Sigmoid colon (tissue), 4 donors: ENCODE data around the gene PAK1.

Experiments
- EP300 ChIP-seq, 4 donors: sonication (generic); formaldehyde crosslinking; IDR thresholded peaks; one replicate each; pipeline ENCODE4 v1.6.1; 2017; ENCODE audit warnings: antibody characterized with exemption in 4 of 4
- POLR2A ChIP-seq, 2 donors: fragments of 450-650 bp; IDR thresholded peaks; one replicate each; pipeline ENCODE4 v1.6.1; 2016; ENCODE audit warnings: antibody characterized with exemption in 2 of 2, mild to moderate bottlenecking in 2 of 2, moderate library complexity in 2 of 2
- POLR2AphosphoS5 ChIP-seq, 4 donors: sonication (generic); formaldehyde crosslinking; IDR thresholded peaks; one replicate each; pipeline ENCODE4 v1.6.1; 2017; ENCODE audit warnings: antibody characterized with exemption in 4 of 4
- TF ChIP-seq, protein P1 (sequence below), 4 experiments: fragments of 450-650 bp in 3 of 4; fragments of 200-600 bp in 1 of 4; IDR thresholded peaks; one replicate each; pipeline ENCODE4 v1.5.1; 2016 to 2019; ENCODE audit warnings: antibody characterized with exemption in 4 of 4, mild to moderate bottlenecking in 3 of 4, moderate library complexity in 2 of 4

DNA sequence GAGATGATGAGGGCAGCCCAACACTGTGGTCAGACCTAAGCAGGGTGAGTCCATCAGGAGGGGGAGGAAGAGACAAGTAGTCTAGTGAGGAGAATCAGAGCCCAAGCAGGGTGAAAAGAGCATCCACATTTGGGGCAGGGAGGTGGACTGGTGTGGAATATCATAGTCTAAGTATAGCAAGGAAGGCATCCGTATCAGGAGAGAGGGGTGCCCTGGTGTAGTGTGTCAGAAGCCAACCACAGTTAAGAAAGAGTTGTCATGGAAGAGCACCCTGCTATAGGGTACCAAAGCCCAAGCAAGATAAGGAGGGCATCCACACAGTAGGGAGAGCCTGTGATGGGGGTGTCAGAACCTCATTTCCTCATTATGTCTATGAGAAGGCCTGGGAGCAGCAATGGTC lies 45.3 kb downstream of the PAK1 start:
- TF ChIP-seq, protein P1, sequence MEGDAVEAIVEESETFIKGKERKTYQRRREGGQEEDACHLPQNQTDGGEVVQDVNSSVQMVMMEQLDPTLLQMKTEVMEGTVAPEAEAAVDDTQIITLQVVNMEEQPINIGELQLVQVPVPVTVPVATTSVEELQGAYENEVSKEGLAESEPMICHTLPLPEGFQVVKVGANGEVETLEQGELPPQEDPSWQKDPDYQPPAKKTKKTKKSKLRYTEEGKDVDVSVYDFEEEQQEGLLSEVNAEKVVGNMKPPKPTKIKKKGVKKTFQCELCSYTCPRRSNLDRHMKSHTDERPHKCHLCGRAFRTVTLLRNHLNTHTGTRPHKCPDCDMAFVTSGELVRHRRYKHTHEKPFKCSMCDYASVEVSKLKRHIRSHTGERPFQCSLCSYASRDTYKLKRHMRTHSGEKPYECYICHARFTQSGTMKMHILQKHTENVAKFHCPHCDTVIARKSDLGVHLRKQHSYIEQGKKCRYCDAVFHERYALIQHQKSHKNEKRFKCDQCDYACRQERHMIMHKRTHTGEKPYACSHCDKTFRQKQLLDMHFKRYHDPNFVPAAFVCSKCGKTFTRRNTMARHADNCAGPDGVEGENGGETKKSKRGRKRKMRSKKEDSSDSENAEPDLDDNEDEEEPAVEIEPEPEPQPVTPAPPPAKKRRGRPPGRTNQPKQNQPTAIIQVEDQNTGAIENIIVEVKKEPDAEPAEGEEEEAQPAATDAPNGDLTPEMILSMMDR (IDR thresholded peaks at IDR 0.05): no peak
- no peak for TF ChIP-seq POLR2AphosphoS5 (IDR thresholded peaks at IDR 0.05)
- TF ChIP-seq POLR2A (IDR thresholded peaks at IDR 0.05): no peak
- TF ChIP-seq EP300 (IDR thresholded peaks at IDR 0.05): no peak
